OCI-LY3 (cell line): ENCODE data around the gene UMAD1.

Experiments used
- CTCF ChIP-seq: fragments of 200-600, 300-600 bp; sonication (generic); IDR thresholded peaks from 2 replicates; pipeline ENCODE4 v1.5.1; 2014; ENCODE audit warnings: antibody characterized with exemption, low read length, low read depth
- EZH2phosphoT487 ChIP-seq: fragments of 200-600 bp; shearing (Covaris generic); IDR thresholded peaks from 2 replicates; pipeline ENCODE4 v1.6.1; 2018; ENCODE audit warnings: antibody characterized with exemption, mixed run types, low read depth

GRCh38 chr7:7675686-7676085, 35.1 kb downstream of the UMAD1 start:
- TF ChIP-seq CTCF (no peak), EZH2phosphoT487 (no peak)
